Astrocyte (in vitro differentiated cells and primary cell): ENCODE measurements around the gene PMF1. TPM values are rescaled to one million over a fixed set of nuclear protein-coding genes. Genes with fewer than 3 reads are reported as not detected.

Source experiments
- DNase-seq: peaks from one replicate; pipeline ENCODE4 v3.0.0-alpha.2; 2010; ENCODE audit warnings: low read depth
- FAIRE-seq: peaks from 2 replicates; lab custom pipeline; 2011; peaks lifted over from hg19 to GRCh38; lab: Jason Lieb, UNC
- H2AFZ ChIP-seq: 2 replicates; pipeline ENCODE4 v1.6.0; 2012; ENCODE audit warnings: low read depth, low read length, inconsistent platforms
- H3K27ac ChIP-seq: 2 replicates; pipeline ENCODE4 v1.5.1; 2011; ENCODE audit warnings: low read depth, low read length, inconsistent platforms
- H3K27me3 ChIP-seq: 2 replicates; pipeline ENCODE4 v1.6.0; 2011; ENCODE audit warnings: low read length, inconsistent platforms; ENCODE audit not compliant: insufficient read depth
- H3K36me3 ChIP-seq: 2 replicates; pipeline ENCODE4 v1.5.1; 2011; ENCODE audit warnings: low read length, inconsistent platforms; ENCODE audit not compliant: insufficient read depth
- H3K4me1 ChIP-seq: 2 replicates; pipeline ENCODE4 v1.5.1; 2011; ENCODE audit warnings: low read length, inconsistent platforms; ENCODE audit not compliant: insufficient read depth
- H3K4me2 ChIP-seq: 2 replicates; pipeline ENCODE4 v1.6.0; 2012; ENCODE audit warnings: low read length, inconsistent platforms
- H3K4me3 ChIP-seq: 2 replicates; pipeline ENCODE4 v1.5.1; 2011; ENCODE audit warnings: low read depth, mild to moderate bottlenecking, low read length, inconsistent platforms; ENCODE audit not compliant: insufficient read depth
- H3K79me2 ChIP-seq: 2 replicates; pipeline ENCODE4 v1.6.0; 2012; ENCODE audit warnings: mild to moderate bottlenecking, low read length, inconsistent platforms; ENCODE audit not compliant: insufficient read depth
- H3K9ac ChIP-seq: 2 replicates; pipeline ENCODE4 v1.6.0; 2012; ENCODE audit warnings: mild to moderate bottlenecking, low read length, inconsistent platforms
- H3K9me3 ChIP-seq: 2 replicates; pipeline ENCODE4 v1.5.1; 2012; ENCODE audit warnings: low read depth, mild to moderate bottlenecking, low read length, inconsistent platforms; ENCODE audit not compliant: insufficient read depth
- H4K20me1 ChIP-seq: 2 replicates; pipeline ENCODE4 v1.6.0; 2012; ENCODE audit warnings: low read length, inconsistent platforms; ENCODE audit not compliant: insufficient read depth
- H3K27ac Mint-ChIP-seq: one replicate; pipeline ENCODE4 v1.8.0; 2021; ENCODE audit warnings: mild to moderate bottlenecking, mixed read lengths; ENCODE audit not compliant: unreplicated experiment
- H3K27me3 Mint-ChIP-seq: one replicate; pipeline ENCODE4 v1.8.0; 2021; ENCODE audit warnings: low read depth, mixed read lengths; ENCODE audit not compliant: unreplicated experiment
- H3K36me3 Mint-ChIP-seq: one replicate; pipeline ENCODE4 v1.8.0; 2021; ENCODE audit warnings: low read depth, mixed read lengths; ENCODE audit not compliant: unreplicated experiment
- H3K4me1 Mint-ChIP-seq: one replicate; pipeline ENCODE4 v1.8.0; 2021; ENCODE audit warnings: low read depth, mixed read lengths; ENCODE audit not compliant: unreplicated experiment
- H3K4me3 Mint-ChIP-seq: one replicate; pipeline ENCODE4 v1.8.0; 2021; ENCODE audit warnings: mild to moderate bottlenecking, moderate library complexity, mixed read lengths; ENCODE audit not compliant: unreplicated experiment
- H3K9me3 Mint-ChIP-seq: one replicate; pipeline ENCODE4 v1.8.0; 2021; ENCODE audit warnings: mild to moderate bottlenecking, mixed read lengths; ENCODE audit not compliant: unreplicated experiment
- CTCF ChIP-seq: IDR thresholded peaks from 2 replicates; pipeline ENCODE4 v1.5.1; 2011; ENCODE audit warnings: low read depth, mild to moderate bottlenecking, inconsistent platforms, low read length, moderate library complexity; ENCODE audit not compliant: insufficient read depth
- EZH2 ChIP-seq: IDR thresholded peaks from 2 replicates; pipeline ENCODE4 v1.6.1; 2012; ENCODE audit warnings: mild to moderate bottlenecking, low read length, inconsistent platforms; ENCODE audit not compliant: insufficient read depth
- total RNA-seq: library from RNA; stranded (reverse); gene quantifications from 2 replicates; pipeline ENCODE4 v1.2.1, GENCODE V29; 2021

The PMF1 gene
- total RNA-seq, 1 donor from 2014 or later = 29.9 TPM

- Histone ChIP-seq H3K36me3 (peaks cover 61% of the 10 kb centered on the region), H3K4me3 (no peak overlapping the region), H3K27ac (peak overlapping the region; percentile 61), H3K4me2 (peak overlapping the region; percentile 61), H3K79me2 (peaks cover 18% of the 10 kb centered on the region), H3K9me3 (no peaks in the 10 kb centered on the region), H3K27me3 (no peaks in the 10 kb centered on the region), H3K9ac (peak overlapping the region; percentile 28), H4K20me1 (peaks cover 86% of the 10 kb centered on the region), H3K4me1 (peaks cover 15% of the 10 kb centered on the region), H2AFZ (no peak overlapping the region)
- H3K27ac Mint-ChIP-seq = no peak overlapping the region
- peaks cover 48% of the 10 kb centered on the region for H3K36me3 Mint-ChIP-seq
- FAIRE-seq (no peak), DNase-seq (no peak)
- no peaks in the 10 kb centered on the region for H3K27me3 Mint-ChIP-seq
- TF ChIP-seq EZH2 (no peak), CTCF (no peak)
- H3K4me1 Mint-ChIP-seq = peaks cover 5% of the 10 kb centered on the region
- H3K9me3 Mint-ChIP-seq = no peaks in the 10 kb centered on the region
- no peak overlapping the region for H3K4me3 Mint-ChIP-seq
These were observed 50.5 kb downstream of the PMF1 start for GRCh38 chr1:156263288-156263655.

DNA sequence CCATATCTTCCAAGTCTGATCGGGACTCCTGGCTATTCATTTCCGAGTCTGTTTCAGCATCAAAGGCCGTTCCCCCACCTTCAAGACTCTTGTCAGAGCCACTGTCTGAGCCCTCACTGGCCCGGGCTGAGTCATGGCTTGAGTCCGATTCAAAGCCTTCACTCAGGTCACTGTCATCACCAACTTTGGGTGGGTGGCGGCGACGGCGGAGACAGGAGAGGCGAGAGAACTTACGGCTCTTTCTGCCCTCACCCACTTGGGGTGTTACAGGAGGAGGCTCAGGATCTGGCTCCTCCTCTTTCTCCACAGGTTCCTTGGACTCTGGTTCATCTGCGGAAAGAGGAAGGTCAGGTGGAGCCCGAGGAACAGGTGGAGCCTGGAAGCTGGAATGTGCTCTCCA is 53.2 kb downstream of the PMF1 start:
- Histone ChIP-seq H3K4me1 (peaks cover 20% of the 10 kb centered on the region), H3K9me3 (no peaks in the 10 kb centered on the region), H3K27ac (no peak overlapping the region), H3K4me3 (no peak overlapping the region), H3K36me3 (peaks cover 52% of the 10 kb centered on the region), H3K27me3 (no peaks in the 10 kb centered on the region), H3K4me2 (no peak overlapping the region), H2AFZ (no peak overlapping the region), H3K79me2 (peaks cover 9% of the 10 kb centered on the region), H4K20me1 (peaks cover 69% of the 10 kb centered on the region), H3K9ac (no peak overlapping the region)
- Mint-ChIP-seq H3K27ac (no peak overlapping the region), H3K4me1 (peaks cover 10% of the 10 kb centered on the region), H3K4me3 (no peak overlapping the region), H3K9me3 (no peaks in the 10 kb centered on the region), H3K36me3 (peaks cover 45% of the 10 kb centered on the region), H3K27me3 (no peaks in the 10 kb centered on the region)
- TF ChIP-seq EZH2 (no peak), CTCF (no peak)
- DNase-seq (no peak), FAIRE-seq (no peak)

DNA sequence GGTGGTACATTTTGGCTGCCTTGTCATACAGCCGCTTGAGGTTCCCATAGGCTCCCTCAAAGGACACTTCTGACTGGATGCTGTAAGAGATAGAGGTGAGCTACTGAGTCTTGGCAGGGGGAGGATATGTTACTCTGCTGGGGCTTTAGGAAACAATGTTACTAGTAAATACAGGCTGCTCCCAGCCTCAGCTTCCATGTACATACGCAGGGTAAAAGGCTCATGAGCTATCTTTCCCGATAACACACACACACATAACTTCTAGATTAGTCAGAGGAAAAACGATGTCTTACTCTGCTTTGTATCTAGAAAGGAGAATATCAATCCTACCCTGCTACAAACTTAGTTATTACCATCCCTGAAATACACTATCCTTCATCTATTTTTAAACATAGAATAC is 55.5 kb downstream of the PMF1 start:
- no peak for TF ChIP-seq EZH2
- no peak for TF ChIP-seq CTCF
- Mint-ChIP-seq H3K4me1 (peaks cover 6% of the 10 kb centered on the region), H3K4me3 (no peak overlapping the region), H3K36me3 (peaks cover 44% of the 10 kb centered on the region), H3K9me3 (no peaks in the 10 kb centered on the region), H3K27ac (peak overlapping the region; percentile 66), H3K27me3 (no peaks in the 10 kb centered on the region)
- Histone ChIP-seq H3K27ac (no peak overlapping the region), H3K9me3 (no peaks in the 10 kb centered on the region), H3K4me1 (peaks cover 9% of the 10 kb centered on the region), H3K4me3 (no peak overlapping the region), H3K4me2 (no peak overlapping the region), H3K36me3 (peaks cover 64% of the 10 kb centered on the region), H2AFZ (no peak overlapping the region), H3K9ac (no peak overlapping the region), H3K27me3 (no peaks in the 10 kb centered on the region), H3K79me2 (peaks cover 15% of the 10 kb centered on the region), H4K20me1 (peaks cover 61% of the 10 kb centered on the region)
- DNase-seq (peak; percentile 66), FAIRE-seq (no peak)
